Measurements from ENCODE around the gene ZFR. TPM values are rescaled to one million over a fixed set of nuclear protein-coding genes. Genes with fewer than 3 reads are reported as not detected.

The ZFR gene
- total RNA-seq, 1 experiment from 2014 or later: 62.4 TPM

DNA sequence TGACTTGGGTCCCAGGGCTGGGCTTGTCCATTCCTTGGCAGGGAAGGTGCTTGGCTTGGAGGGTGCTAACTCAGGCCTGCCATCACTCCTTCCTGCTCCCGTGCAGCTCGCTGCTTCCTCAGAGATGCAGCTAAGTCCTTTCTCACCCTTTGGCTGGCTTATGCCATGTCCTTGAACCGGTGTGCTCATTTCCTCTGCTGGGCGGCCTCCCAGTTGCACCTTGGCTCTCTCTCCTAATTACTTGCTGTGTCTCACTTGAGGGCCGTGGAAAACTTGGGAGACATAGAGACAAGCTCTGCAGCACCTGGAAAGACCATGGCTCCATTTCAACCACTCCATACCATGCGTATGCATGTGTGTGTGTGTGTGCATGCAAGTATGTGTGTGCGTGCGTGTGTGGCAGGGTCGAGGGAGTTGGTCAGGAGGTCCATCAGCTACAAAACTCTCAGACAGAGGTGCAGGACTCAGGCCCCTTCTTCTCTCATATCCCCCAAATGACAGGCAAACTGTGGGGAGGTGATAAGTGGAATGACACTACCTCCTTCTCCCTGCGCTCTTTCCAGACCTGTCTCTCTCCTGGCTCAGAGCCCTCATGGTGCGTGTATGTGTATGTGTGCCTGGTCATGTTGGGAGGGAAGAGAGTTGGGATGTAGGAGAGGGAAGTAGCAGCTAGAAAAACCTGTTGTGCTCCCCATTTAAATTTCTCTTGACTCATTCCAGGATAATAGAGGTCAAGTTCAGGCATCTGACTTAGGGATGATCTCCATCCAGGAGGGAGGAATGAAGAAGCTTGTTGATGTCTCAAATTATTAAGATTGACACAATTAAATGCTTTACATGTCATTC, 114.2 kb downstream of the ZFR start:
- no peaks in the 10 kb centered on the region for H3K9me3 ChIP-seq (ENCODE audit: control insufficient read depth, low read depth, low read length)
- H3K18ac ChIP-seq (ENCODE audit: insufficient read length, low read depth, low read length): no peak overlapping the region
- no peak overlapping the region for H2BK12ac ChIP-seq (ENCODE audit: insufficient read length, low read depth, low read length)
- H3K36me3 Mint-ChIP-seq (ENCODE audit: insufficient read depth in 1 of 3, low read depth in 3 of 3): no peaks in the 10 kb centered on the region; a peak in 1 of 7 replicates
- H3K4me1 Mint-ChIP-seq: peaks cover 0 to 7% of the 10 kb centered on the region in 2 experiments; a peak in 1 of 4 replicates
- no peak overlapping the region for H3K4me2 ChIP-seq (ENCODE audit: insufficient read depth, insufficient read length, low read length)
- no peak overlapping the region for H3K14ac ChIP-seq (ENCODE audit: insufficient read depth, low read length)
- H3T11ph ChIP-seq (ENCODE audit: low read length): no peak overlapping the region
- H2AK5ac ChIP-seq (ENCODE audit: insufficient read length, low read length): no peak overlapping the region
- H3K4me1 ChIP-seq (ENCODE audit: insufficient read depth, low read length): no peaks in the 10 kb centered on the region
- H2BK20ac ChIP-seq (ENCODE audit: low read depth, low read length, poor library complexity, severe bottlenecking): no peak overlapping the region
- H2AFZ ChIP-seq (ENCODE audit: low read length): no peak overlapping the region
- H3K9ac ChIP-seq (ENCODE audit: extremely low read depth, insufficient read length, low read length): no peak overlapping the region
- H3K79me1 ChIP-seq (ENCODE audit: insufficient read depth, low read depth, low read length, poor library complexity, severe bottlenecking): no peaks in the 10 kb centered on the region
- H3K56ac ChIP-seq (ENCODE audit: insufficient read length, low read depth, low read length): no peak overlapping the region
- no peak overlapping the region for H2BK120ac ChIP-seq (ENCODE audit: low read depth, low read length, poor library complexity, severe bottlenecking)
- peaks cover 7 to 13% of the 10 kb centered on the region in 2 experiments; a peak in 4 of 5 replicates for H3K9me3 Mint-ChIP-seq
- H3K23me2 ChIP-seq (ENCODE audit: insufficient read length, low read depth, low read length, poor library complexity, severe bottlenecking): no peaks in the 10 kb centered on the region
- H3K4me3 Mint-ChIP-seq: no peak overlapping the region
- H3K27me3 ChIP-seq (ENCODE audit: insufficient read depth, low read length): no peaks in the 10 kb centered on the region
- no peaks in the 10 kb centered on the region for H3K79me2 ChIP-seq (ENCODE audit: insufficient read depth, low read length)
- no peak overlapping the region for H3K23ac ChIP-seq (ENCODE audit: insufficient read length, low read depth, low read length)
- H2BK15ac ChIP-seq (ENCODE audit: low read depth, low read length): no peak overlapping the region
- no CpG with 5 or more reads among the region's 11 CpGs for WGBS (ENCODE audit: extremely low coverage, insufficient read length, low lambda C conversion rate)
- no peak overlapping the region for H4K91ac ChIP-seq (ENCODE audit: insufficient read length, low read depth, low read length)
- H4K8ac ChIP-seq (replicated peaks; ENCODE audit: insufficient read length, low read depth, low read length): no peak overlapping the region
- no peak overlapping the region for H3K4ac ChIP-seq (ENCODE audit: low read depth, low read length)
- H3K27ac Mint-ChIP-seq: peak overlapping the region in 1 of 3 experiments; percentile 57; a peak in 1 of 7 replicates
- H2BK5ac ChIP-seq (ENCODE audit: insufficient read length, low read length): no peak overlapping the region
- no peak for DNase-seq
- H4K5ac ChIP-seq (ENCODE audit: insufficient read length, low read depth, low read length): no peak overlapping the region
- H3K27me3 Mint-ChIP-seq (ENCODE audit: low read depth): no peaks in the 10 kb centered on the region
- H3K27ac ChIP-seq (ENCODE audit: insufficient read length, low read depth, low read length): no peak overlapping the region
- TF ChIP-seq, protein P1, sequence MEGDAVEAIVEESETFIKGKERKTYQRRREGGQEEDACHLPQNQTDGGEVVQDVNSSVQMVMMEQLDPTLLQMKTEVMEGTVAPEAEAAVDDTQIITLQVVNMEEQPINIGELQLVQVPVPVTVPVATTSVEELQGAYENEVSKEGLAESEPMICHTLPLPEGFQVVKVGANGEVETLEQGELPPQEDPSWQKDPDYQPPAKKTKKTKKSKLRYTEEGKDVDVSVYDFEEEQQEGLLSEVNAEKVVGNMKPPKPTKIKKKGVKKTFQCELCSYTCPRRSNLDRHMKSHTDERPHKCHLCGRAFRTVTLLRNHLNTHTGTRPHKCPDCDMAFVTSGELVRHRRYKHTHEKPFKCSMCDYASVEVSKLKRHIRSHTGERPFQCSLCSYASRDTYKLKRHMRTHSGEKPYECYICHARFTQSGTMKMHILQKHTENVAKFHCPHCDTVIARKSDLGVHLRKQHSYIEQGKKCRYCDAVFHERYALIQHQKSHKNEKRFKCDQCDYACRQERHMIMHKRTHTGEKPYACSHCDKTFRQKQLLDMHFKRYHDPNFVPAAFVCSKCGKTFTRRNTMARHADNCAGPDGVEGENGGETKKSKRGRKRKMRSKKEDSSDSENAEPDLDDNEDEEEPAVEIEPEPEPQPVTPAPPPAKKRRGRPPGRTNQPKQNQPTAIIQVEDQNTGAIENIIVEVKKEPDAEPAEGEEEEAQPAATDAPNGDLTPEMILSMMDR (conservative IDR thresholded peaks at IDR 0.05): no peak
- H4K20me1 ChIP-seq (ENCODE audit: control insufficient read depth, insufficient read depth, insufficient read length): no peaks in the 10 kb centered on the region
